Neural cell (in vitro differentiated cells): ENCODE data around the gene NCKAP1. TPM values are rescaled to one million over a fixed set of nuclear protein-coding genes. Genes with fewer than 3 reads are reported as not detected.
"Not testable (repeated sequence)": the region's sequence is repeated elsewhere in the genome, so short reads cannot be mapped to it uniquely, and the experiment has no call there.

Experiments used
- H2AFZ ChIP-seq: fragments of 200-600, 300-800 bp; sonication (generic), shearing (Covaris generic); 2 replicates; pipeline ENCODE4 v1.6.0; 2014; ENCODE audit warnings: low read depth, mild to moderate bottlenecking, antibody characterized with exemption, low read length, moderate library complexity
- H3F3A ChIP-seq: fragments of 200-600 bp; shearing (Covaris generic); 2 replicates; pipeline ENCODE4 v1.6.1; 2016; ENCODE audit warnings: mild to moderate bottlenecking, moderate library complexity, mixed read lengths, antibody characterized with exemption, low read length; ENCODE audit not compliant: insufficient read depth, poor library complexity, severe bottlenecking
- H3K27ac ChIP-seq: fragments of 200-600, 300-800 bp; sonication (generic), shearing (Covaris generic); 2 replicates; pipeline ENCODE4 v1.5.1; 2014; ENCODE audit warnings: mild to moderate bottlenecking, low read length, moderate library complexity
- H3K27me3 ChIP-seq: fragments of 300-800, 200-600 bp; sonication (generic), shearing (Covaris generic); 2 replicates; pipeline ENCODE4 v1.6.0; 2014; ENCODE audit warnings: mild to moderate bottlenecking, low read depth, low read length, moderate library complexity; ENCODE audit not compliant: insufficient read depth
- H3K36me3 ChIP-seq: fragments of 300-800, 200-600 bp; sonication (generic), shearing (Covaris generic); 2 replicates; pipeline ENCODE4 v1.5.1; 2014; ENCODE audit warnings: mild to moderate bottlenecking, antibody characterized with exemption, low read length, moderate library complexity; ENCODE audit not compliant: insufficient read depth
- H3K4me2 ChIP-seq: fragments of 300-800, 200-600 bp; sonication (generic), shearing (Covaris generic); 2 replicates; pipeline ENCODE4 v1.6.0; 2014; ENCODE audit warnings: mild to moderate bottlenecking, low read length
- H3K4me3 ChIP-seq: fragments of 300-800, 200-600 bp; sonication (generic), shearing (Covaris generic); 2 replicates; pipeline ENCODE4 v1.5.1; 2014; ENCODE audit warnings: mild to moderate bottlenecking, low read length, moderate library complexity
- H3K79me2 ChIP-seq: fragments of 200-600 bp; shearing (Covaris generic); replicated peaks from 2 replicates; pipeline ENCODE4 v1.6.0; 2014; ENCODE audit warnings: mild to moderate bottlenecking, low read length, moderate library complexity; ENCODE audit not compliant: insufficient read depth
- H3K9ac ChIP-seq: fragments of 300-800, 200-600 bp; sonication (generic), shearing (Covaris generic); 2 replicates; pipeline ENCODE4 v1.6.1; 2016; ENCODE audit warnings: mild to moderate bottlenecking, low read length, mixed read lengths
- H3K9me2 ChIP-seq: fragments of 200-600 bp; shearing (Covaris generic); 2 replicates; pipeline ENCODE4 v1.6.1; 2016; ENCODE audit warnings: mild to moderate bottlenecking, low read length, mixed read lengths; ENCODE audit not compliant: insufficient read depth
- H3K9me3 ChIP-seq: fragments of 200-600, 300-800 bp; sonication (generic), shearing (Covaris generic); 2 replicates; pipeline ENCODE4 v1.6.1; 2016; ENCODE audit warnings: mild to moderate bottlenecking, mixed run types, low read length, moderate library complexity, mixed read lengths
- H4K20me1 ChIP-seq: fragments of 200-600 bp; shearing (Covaris generic); 2 replicates; pipeline ENCODE4 v1.6.1; 2016; ENCODE audit warnings: mild to moderate bottlenecking, mixed run types; ENCODE audit not compliant: insufficient read depth
- EP300 ChIP-seq: fragments of 450-650 bp; conservative IDR thresholded peaks from 2 replicates; pipeline ENCODE4 v1.6.1; 2014; ENCODE audit warnings: antibody characterized with exemption, mild to moderate bottlenecking, moderate library complexity; ENCODE audit not compliant: poor library complexity, severe bottlenecking
- EZH2 ChIP-seq: fragments of 200-600, 300-800 bp; shearing (Covaris generic), sonication (generic); IDR thresholded peaks from 2 replicates; pipeline ENCODE4 v1.6.1; 2014; ENCODE audit warnings: antibody characterized with exemption, low read length, borderline replicate concordance, mild to moderate bottlenecking; ENCODE audit not compliant: insufficient read depth, poor library complexity, severe bottlenecking
- MXI1 ChIP-seq: fragments of 450-650 bp; conservative IDR thresholded peaks from 2 replicates; pipeline ENCODE4 v1.6.1; 2014; ENCODE audit warnings: antibody characterized with exemption, mild to moderate bottlenecking; ENCODE audit not compliant: poor library complexity, severe bottlenecking
- POLR2AphosphoS5 ChIP-seq: IDR thresholded peaks from 2 replicates; pipeline ENCODE4 v1.6.1; 2012
- RAD21 ChIP-seq: fragments of 450-650 bp; conservative IDR thresholded peaks from 2 replicates; pipeline ENCODE4 v1.6.1; 2014; ENCODE audit warnings: antibody characterized with exemption, mild to moderate bottlenecking, moderate library complexity
- SMC3 ChIP-seq: fragments of 450-650 bp; conservative IDR thresholded peaks from 2 replicates; pipeline ENCODE4 v1.6.1; 2014; ENCODE audit warnings: antibody characterized with exemption, mild to moderate bottlenecking, moderate library complexity; ENCODE audit not compliant: poor library complexity
- TAF1 ChIP-seq: IDR thresholded peaks from 2 replicates; pipeline ENCODE4 v1.6.1; 2012; ENCODE audit warnings: low read depth
- polyA plus RNA-seq: library from polyadenylated mRNA; depleted of rRNA; stranded (reverse); fragments of >200 nt; gene quantifications from 2 replicates; pipeline ENCODE4 v1.2.3, GENCODE V29; 2014
- TF ChIP-seq, protein P1 (sequence below): IDR thresholded peaks from 2 replicates; pipeline ENCODE4 v1.6.1; 2012; ENCODE audit warnings: borderline replicate concordance
- TF ChIP-seq, protein P2 (sequence below): fragments of 450-650 bp; IDR thresholded peaks from 2 replicates; pipeline ENCODE4 v1.5.1; 2014; ENCODE audit warnings: antibody characterized with exemption, mild to moderate bottlenecking, moderate library complexity; ENCODE audit not compliant: poor library complexity, severe bottlenecking

NCKAP1 gene
- polyA plus RNA-seq, 1 donor from 2014 or later, result 124 TPM

GRCh38 chr2:183057333-183057985 lies 19.2 kb upstream of the NCKAP1 start:
- Histone ChIP-seq H3K27ac (no peak overlapping the region), H2AFZ (no peak overlapping the region)
- TF ChIP-seq EP300 (no peak), EZH2 (no peak), RAD21 (no peak), POLR2AphosphoS5 (no peak), TAF1 (no peak), SMC3 (no peak), MXI1 (no peak)
- TF ChIP-seq, protein P1, sequence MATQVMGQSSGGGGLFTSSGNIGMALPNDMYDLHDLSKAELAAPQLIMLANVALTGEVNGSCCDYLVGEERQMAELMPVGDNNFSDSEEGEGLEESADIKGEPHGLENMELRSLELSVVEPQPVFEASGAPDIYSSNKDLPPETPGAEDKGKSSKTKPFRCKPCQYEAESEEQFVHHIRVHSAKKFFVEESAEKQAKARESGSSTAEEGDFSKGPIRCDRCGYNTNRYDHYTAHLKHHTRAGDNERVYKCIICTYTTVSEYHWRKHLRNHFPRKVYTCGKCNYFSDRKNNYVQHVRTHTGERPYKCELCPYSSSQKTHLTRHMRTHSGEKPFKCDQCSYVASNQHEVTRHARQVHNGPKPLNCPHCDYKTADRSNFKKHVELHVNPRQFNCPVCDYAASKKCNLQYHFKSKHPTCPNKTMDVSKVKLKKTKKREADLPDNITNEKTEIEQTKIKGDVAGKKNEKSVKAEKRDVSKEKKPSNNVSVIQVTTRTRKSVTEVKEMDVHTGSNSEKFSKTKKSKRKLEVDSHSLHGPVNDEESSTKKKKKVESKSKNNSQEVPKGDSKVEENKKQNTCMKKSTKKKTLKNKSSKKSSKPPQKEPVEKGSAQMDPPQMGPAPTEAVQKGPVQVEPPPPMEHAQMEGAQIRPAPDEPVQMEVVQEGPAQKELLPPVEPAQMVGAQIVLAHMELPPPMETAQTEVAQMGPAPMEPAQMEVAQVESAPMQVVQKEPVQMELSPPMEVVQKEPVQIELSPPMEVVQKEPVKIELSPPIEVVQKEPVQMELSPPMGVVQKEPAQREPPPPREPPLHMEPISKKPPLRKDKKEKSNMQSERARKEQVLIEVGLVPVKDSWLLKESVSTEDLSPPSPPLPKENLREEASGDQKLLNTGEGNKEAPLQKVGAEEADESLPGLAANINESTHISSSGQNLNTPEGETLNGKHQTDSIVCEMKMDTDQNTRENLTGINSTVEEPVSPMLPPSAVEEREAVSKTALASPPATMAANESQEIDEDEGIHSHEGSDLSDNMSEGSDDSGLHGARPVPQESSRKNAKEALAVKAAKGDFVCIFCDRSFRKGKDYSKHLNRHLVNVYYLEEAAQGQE, result no peak
- TF ChIP-seq, protein P2, sequence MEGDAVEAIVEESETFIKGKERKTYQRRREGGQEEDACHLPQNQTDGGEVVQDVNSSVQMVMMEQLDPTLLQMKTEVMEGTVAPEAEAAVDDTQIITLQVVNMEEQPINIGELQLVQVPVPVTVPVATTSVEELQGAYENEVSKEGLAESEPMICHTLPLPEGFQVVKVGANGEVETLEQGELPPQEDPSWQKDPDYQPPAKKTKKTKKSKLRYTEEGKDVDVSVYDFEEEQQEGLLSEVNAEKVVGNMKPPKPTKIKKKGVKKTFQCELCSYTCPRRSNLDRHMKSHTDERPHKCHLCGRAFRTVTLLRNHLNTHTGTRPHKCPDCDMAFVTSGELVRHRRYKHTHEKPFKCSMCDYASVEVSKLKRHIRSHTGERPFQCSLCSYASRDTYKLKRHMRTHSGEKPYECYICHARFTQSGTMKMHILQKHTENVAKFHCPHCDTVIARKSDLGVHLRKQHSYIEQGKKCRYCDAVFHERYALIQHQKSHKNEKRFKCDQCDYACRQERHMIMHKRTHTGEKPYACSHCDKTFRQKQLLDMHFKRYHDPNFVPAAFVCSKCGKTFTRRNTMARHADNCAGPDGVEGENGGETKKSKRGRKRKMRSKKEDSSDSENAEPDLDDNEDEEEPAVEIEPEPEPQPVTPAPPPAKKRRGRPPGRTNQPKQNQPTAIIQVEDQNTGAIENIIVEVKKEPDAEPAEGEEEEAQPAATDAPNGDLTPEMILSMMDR, result no peak

GRCh38 chr2:183049420-183049819 lies 11.2 kb upstream of the NCKAP1 start:
- Histone ChIP-seq H3K27ac (no peak overlapping the region), H3K9me2 (no peaks in the 10 kb centered on the region), H3K4me2 (no peak overlapping the region), H3K9ac (no peak overlapping the region), H4K20me1 (no peaks in the 10 kb centered on the region), H3K4me3 (no peak overlapping the region), H3K9me3 (no peaks in the 10 kb centered on the region), H3K36me3 (no peaks in the 10 kb centered on the region), H3K27me3 (no peaks in the 10 kb centered on the region), H3F3A (no peaks in the 10 kb centered on the region), H2AFZ (no peak overlapping the region), H3K79me2 (no peaks in the 10 kb centered on the region)
- TF ChIP-seq POLR2AphosphoS5, result no peak
- TF ChIP-seq, protein P1, result no peak
- no peak for TF ChIP-seq EZH2
- TF ChIP-seq RAD21, result no peak
- TF ChIP-seq EP300, result no peak
- TF ChIP-seq MXI1, result no peak
- TF ChIP-seq TAF1, result no peak
- TF ChIP-seq, protein P2, result no peak
- no peak for TF ChIP-seq SMC3

More at GRCh38 chr2:183057333-183057985, 19.2 kb upstream of the NCKAP1 start:
- Histone ChIP-seq H3K36me3 (no peaks in the 10 kb centered on the region), H3K4me3 (no peak overlapping the region), H3K27me3 (no peaks in the 10 kb centered on the region), H3K4me2 (no peak overlapping the region), H4K20me1 (no peaks in the 10 kb centered on the region), H3F3A (no peaks in the 10 kb centered on the region), H3K9ac (no peak overlapping the region), H3K9me3 (no peaks in the 10 kb centered on the region), H3K9me2 (no peaks in the 10 kb centered on the region), H3K79me2 (no peaks in the 10 kb centered on the region)

DNA sequence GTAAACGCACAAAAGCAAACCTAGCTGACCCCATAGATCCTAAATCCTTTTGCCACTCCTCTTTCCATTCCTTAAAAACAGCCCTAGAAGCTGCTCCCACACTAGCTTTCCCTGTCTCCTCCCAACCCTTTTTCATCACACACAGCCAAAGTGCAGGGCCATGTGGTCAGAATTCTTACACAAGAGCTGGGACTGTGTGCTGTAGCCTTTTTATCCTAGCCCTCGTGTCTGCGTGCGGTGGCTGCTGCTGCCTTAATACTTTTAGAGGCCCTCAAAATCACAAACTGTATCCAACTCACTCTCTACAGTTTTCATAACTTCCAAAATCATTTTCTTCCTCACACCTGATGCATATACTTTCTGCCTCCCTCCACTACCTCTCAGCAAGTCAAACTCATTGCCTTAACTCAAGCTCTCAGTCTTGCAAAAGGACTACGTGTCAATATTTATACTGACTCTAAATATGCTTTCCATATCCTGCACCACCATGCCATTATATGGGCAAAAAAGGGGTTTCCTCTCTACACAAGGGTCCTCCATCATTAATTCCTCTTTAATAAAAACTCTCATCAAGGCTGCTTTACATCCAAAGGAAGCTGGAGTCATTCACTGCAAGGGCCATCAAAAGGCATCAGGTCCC lies 9.3 kb upstream of the NCKAP1 start:
- not testable (repeated sequence) for H3K4me2 ChIP-seq, H3K4me3 ChIP-seq, H3K9me2 ChIP-seq, H4K20me1 ChIP-seq, H3K9me3 ChIP-seq, H3K27ac ChIP-seq, H2AFZ ChIP-seq, H3K27me3 ChIP-seq, H3K36me3 ChIP-seq, H3F3A ChIP-seq, H3K79me2 ChIP-seq, H3K9ac ChIP-seq
